ENCODE data around the gene ROBO4. TPM values are rescaled to one million over a fixed set of nuclear protein-coding genes. Genes with fewer than 3 reads are reported as not detected.

The ROBO4 gene
- not detected for total RNA-seq
- polyA plus RNA-seq, result not detected

DNA sequence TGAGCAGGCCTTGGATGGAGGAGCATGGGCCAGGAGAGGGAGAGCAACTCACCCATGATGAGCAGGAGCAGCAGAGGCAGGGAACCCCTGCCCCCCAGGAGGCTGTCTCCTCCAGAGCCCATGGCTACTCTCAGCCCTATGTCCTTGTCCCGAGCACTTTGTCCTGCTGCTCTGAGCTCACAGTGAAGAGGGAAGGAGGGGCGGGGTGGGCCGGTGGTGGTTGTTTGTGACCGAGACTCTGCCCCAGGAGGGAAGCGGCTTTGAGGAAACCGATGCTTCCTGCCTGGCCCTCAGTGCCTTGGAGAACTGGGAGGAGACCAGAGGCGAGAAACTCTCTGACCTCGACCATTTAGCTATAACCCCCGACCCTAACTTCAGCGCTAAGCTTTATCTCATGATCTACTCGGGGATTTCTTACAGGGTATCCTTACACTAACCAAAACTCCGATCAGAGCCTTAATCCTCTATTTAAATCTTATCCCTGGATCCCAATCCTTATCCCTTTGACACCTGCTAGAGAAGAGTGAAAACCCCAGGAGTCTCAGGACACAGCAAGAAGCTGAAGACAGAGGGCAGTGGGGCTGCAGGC lies at the start of gene ROBO4:
Gene ROBO4, minus strand, starts transcription at position 192 of the 589 bp plus-strand sequence. Its CDS starts 70 bp downstream, at position 122.
- Mint-ChIP-seq H3K27ac (peak within 1 kb of the TSS in 2 of 8 donors; percentile 12 to 39), H3K4me3 (no peak within 1 kb of the TSS), H3K9me3 (no peaks in the 10 kb centered on the region), H3K36me3 (no peaks in the 10 kb centered on the region), H3K4me1 (peaks cover 0 to 4% (median 0%) of the 10 kb centered on the region in 3 donors), H3K27me3 (peaks cover 15 to 32% of the 10 kb centered on the region in 2 donors)
- H3K27me3 ChIP-seq (ENCODE audit: insufficient read depth, low read length, poor library complexity, severe bottlenecking), result no peaks in the 10 kb centered on the region
- H3K27ac ChIP-seq (ENCODE audit: low read depth, low read length), result no peak within 1 kb of the TSS
- no peaks in the 10 kb centered on the region for H3K9me3 ChIP-seq (ENCODE audit: low read length)
- no peak for DNase-seq
- H3K4me1 ChIP-seq (ENCODE audit: insufficient read depth, low read length), result no peaks in the 10 kb centered on the region
- no peak within 1 kb of the TSS for H3K4me3 ChIP-seq (ENCODE audit: low read length)
- no peaks in the 10 kb centered on the region for H3K36me3 ChIP-seq (ENCODE audit: insufficient read depth, low read length)
- POLR2A ChIA-PET, result interaction anchor here (0.5 kb wide), 1 partner anchor 125 kb away, joined by 5 read pairs; no protein-coding TSS in a partner anchor
- CTCF ChIA-PET, result interaction anchor here (0.8 to 1.2 kb wide), 2 partner anchors 10 to 21 kb away, joined by 3 read pairs; no protein-coding TSS in a partner anchor

GRCh38 chr11:124946735-124947141 lies 49.1 kb upstream of the ROBO4 start:
- no peaks in the 10 kb centered on the region for H3K27me3 Mint-ChIP-seq
- no peak for DNase-seq
- Histone ChIP-seq H3K27ac (ENCODE audit: low read depth, low read length) (no peak overlapping the region), H3K36me3 (ENCODE audit: insufficient read depth, low read length) (no peaks in the 10 kb centered on the region), H3K4me1 (ENCODE audit: insufficient read depth, low read length) (peaks cover 42% of the 10 kb centered on the region), H3K4me3 (ENCODE audit: low read length) (no peak overlapping the region), H3K9me3 (ENCODE audit: low read length) (no peaks in the 10 kb centered on the region), H3K27me3 (ENCODE audit: insufficient read depth, low read length, poor library complexity, severe bottlenecking) (no peaks in the 10 kb centered on the region)
- H3K36me3 Mint-ChIP-seq, result peaks cover 0 to 18% (median 2%) of the 10 kb centered on the region in 3 donors
- ChIA-PET CTCF (no interaction called here), POLR2A (no interaction called here)
- H3K27ac Mint-ChIP-seq, result no peak overlapping the region
- H3K4me1 Mint-ChIP-seq, result peaks cover 12 to 20% (median 16%) of the 10 kb centered on the region in 3 donors
- H3K4me3 Mint-ChIP-seq, result no peak overlapping the region
- peaks cover 4 to 16% (median 7%) of the 10 kb centered on the region in 5 donors for H3K9me3 Mint-ChIP-seq

- Histone ChIP-seq H3K4me1 (ENCODE audit: insufficient read depth, low read length) (peaks cover 33% of the 10 kb centered on the region), H3K27ac (ENCODE audit: low read depth, low read length) (no peak overlapping the region), H3K4me3 (ENCODE audit: low read length) (no peak overlapping the region), H3K9me3 (ENCODE audit: low read length) (no peaks in the 10 kb centered on the region), H3K27me3 (ENCODE audit: insufficient read depth, low read length, poor library complexity, severe bottlenecking) (no peaks in the 10 kb centered on the region), H3K36me3 (ENCODE audit: insufficient read depth, low read length) (no peaks in the 10 kb centered on the region)
- H3K27ac Mint-ChIP-seq, result no peak overlapping the region
- ChIA-PET POLR2A (no interaction called here), CTCF (interaction anchor here (1.1 kb wide), 1 partner anchor 53 kb away, joined by 3 read pairs; no protein-coding TSS in a partner anchor)
- H3K4me3 Mint-ChIP-seq, result no peak overlapping the region
- peaks cover 4 to 16% (median 7%) of the 10 kb centered on the region in 5 donors for H3K9me3 Mint-ChIP-seq
- H3K36me3 Mint-ChIP-seq, result peaks cover 0 to 18% (median 2%) of the 10 kb centered on the region in 3 donors
- DNase-seq, result no peak
- no peaks in the 10 kb centered on the region for H3K27me3 Mint-ChIP-seq
- peaks cover 12 to 20% (median 16%) of the 10 kb centered on the region in 3 donors for H3K4me1 Mint-ChIP-seq
Observed at GRCh38 chr11:124945826-124946225, 48.2 kb upstream of the ROBO4 start.

GRCh38 chr11:124944565-124944964 lies 46.9 kb upstream of the ROBO4 start:
- H3K27me3 Mint-ChIP-seq, result peaks cover 0 to 3% of the 10 kb centered on the region in 2 donors
- no peak overlapping the region for H3K27ac ChIP-seq (ENCODE audit: low read depth, low read length)
- peak overlapping the region in 1 of 8 donors; percentile 44 for H3K27ac Mint-ChIP-seq
- DNase-seq, result no peak
- POLR2A ChIA-PET, result interaction anchor here (0.6 to 1.1 kb wide), 2 partner anchors 9 to 168 kb away, joined by 3 read pairs; no protein-coding TSS in a partner anchor
- peaks cover 20% of the 10 kb centered on the region for H3K4me1 ChIP-seq (ENCODE audit: insufficient read depth, low read length)
- no peak overlapping the region for H3K4me3 ChIP-seq (ENCODE audit: low read length)
- CTCF ChIA-PET, result interaction anchor here (1.4 kb wide), 1 partner anchor 68 kb away, joined by 6 read pairs; no protein-coding TSS in a partner anchor
- H3K4me3 Mint-ChIP-seq, result no peak overlapping the region
- H3K9me3 ChIP-seq (ENCODE audit: low read length), result no peaks in the 10 kb centered on the region
- H3K36me3 Mint-ChIP-seq, result peaks cover 0 to 18% (median 2%) of the 10 kb centered on the region in 3 donors
- no peaks in the 10 kb centered on the region for H3K36me3 ChIP-seq (ENCODE audit: insufficient read depth, low read length)
- H3K27me3 ChIP-seq (ENCODE audit: insufficient read depth, low read length, poor library complexity, severe bottlenecking), result no peaks in the 10 kb centered on the region
- H3K4me1 Mint-ChIP-seq, result peaks cover 12 to 20% (median 15%) of the 10 kb centered on the region in 3 donors
- peaks cover 2 to 16% (median 7%) of the 10 kb centered on the region in 5 donors for H3K9me3 Mint-ChIP-seq

DNA sequence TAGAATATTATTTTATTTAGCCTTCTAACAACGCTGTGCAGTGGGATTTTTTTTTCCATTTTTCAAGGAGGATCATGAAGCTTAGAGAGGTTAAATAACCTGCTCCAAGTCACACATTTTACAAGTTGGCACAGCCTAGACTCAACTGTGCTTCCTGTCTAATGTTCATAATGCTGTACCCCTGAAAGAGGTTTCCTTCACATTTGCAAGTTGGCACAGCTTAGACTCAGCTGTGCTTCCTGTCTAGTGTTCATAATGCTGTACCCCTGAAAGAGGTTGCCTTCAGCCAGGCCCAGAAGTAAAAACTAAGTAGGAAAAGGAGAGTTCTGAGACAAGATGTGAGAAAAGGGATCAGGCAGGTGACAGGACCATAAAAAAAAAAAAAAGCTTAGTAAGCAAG lies 46.1 kb upstream of the ROBO4 start:
- H3K4me1 ChIP-seq (ENCODE audit: insufficient read depth, low read length), result peaks cover 15% of the 10 kb centered on the region
- H3K9me3 ChIP-seq (ENCODE audit: low read length), result no peaks in the 10 kb centered on the region
- H3K27me3 ChIP-seq (ENCODE audit: insufficient read depth, low read length, poor library complexity, severe bottlenecking), result no peaks in the 10 kb centered on the region
- Mint-ChIP-seq H3K4me3 (no peak overlapping the region), H3K9me3 (peaks cover 2 to 11% (median 6%) of the 10 kb centered on the region in 5 donors), H3K36me3 (peaks cover 0 to 17% (median 2%) of the 10 kb centered on the region in 3 donors), H3K4me1 (peaks cover 9 to 16% (median 12%) of the 10 kb centered on the region in 3 donors), H3K27ac (peak overlapping the region; percentile 1 to 89 (median 56)), H3K27me3 (peaks cover under 1 to 7% of the 10 kb centered on the region in 2 donors)
- H3K4me3 ChIP-seq (ENCODE audit: low read length), result no peak overlapping the region
- ChIA-PET CTCF (interaction anchor here (1.4 kb wide), 1 partner anchor 67 kb away, joined by 6 read pairs; no protein-coding TSS in a partner anchor), POLR2A (interaction anchor here (0.6 to 1.1 kb wide), 2 partner anchors 10 to 169 kb away, joined by 3 read pairs; no protein-coding TSS in a partner anchor)
- no peaks in the 10 kb centered on the region for H3K36me3 ChIP-seq (ENCODE audit: insufficient read depth, low read length)
- H3K27ac ChIP-seq (ENCODE audit: low read depth, low read length), result no peak overlapping the region
- DNase-seq, result no peak

- H3K27me3 ChIP-seq (ENCODE audit: insufficient read depth, low read length, poor library complexity, severe bottlenecking), result no peaks in the 10 kb centered on the region
- Mint-ChIP-seq H3K4me3 (no peak overlapping the region), H3K27me3 (peaks cover 3 to 11% of the 10 kb centered on the region in 2 donors), H3K9me3 (peaks cover 0 to 6% (median 1%) of the 10 kb centered on the region in 5 donors), H3K4me1 (peaks cover 7 to 12% (median 12%) of the 10 kb centered on the region in 3 donors), H3K36me3 (peaks cover 0 to 12% (median 0%) of the 10 kb centered on the region in 3 donors), H3K27ac (peak overlapping the region in 4 of 8 donors; percentile 30 to 89 (median 84))
- ChIA-PET POLR2A (interaction anchor here (1.1 kb wide), 1 partner anchor 10 kb away, joined by 3 read pairs; no protein-coding TSS in a partner anchor), CTCF (interaction anchor here (1.4 kb wide), 1 partner anchor 67 kb away, joined by 6 read pairs; no protein-coding TSS in a partner anchor)
- no peaks in the 10 kb centered on the region for H3K36me3 ChIP-seq (ENCODE audit: insufficient read depth, low read length)
- H3K4me1 ChIP-seq (ENCODE audit: insufficient read depth, low read length), result peaks cover 15% of the 10 kb centered on the region
- H3K27ac ChIP-seq (ENCODE audit: low read depth, low read length), result no peak overlapping the region
- no peak overlapping the region for H3K4me3 ChIP-seq (ENCODE audit: low read length)
- no peak for DNase-seq
- no peaks in the 10 kb centered on the region for H3K9me3 ChIP-seq (ENCODE audit: low read length)
Observed at GRCh38 chr11:124943254-124943616, 45.6 kb upstream of the ROBO4 start.

- H3K36me3 Mint-ChIP-seq, result peaks cover 0 to 7% (median 0%) of the 10 kb centered on the region in 3 donors
- H3K27me3 Mint-ChIP-seq, result peaks cover 3 to 11% of the 10 kb centered on the region in 2 donors
- Histone ChIP-seq H3K9me3 (ENCODE audit: low read length) (no peaks in the 10 kb centered on the region), H3K36me3 (ENCODE audit: insufficient read depth, low read length) (no peaks in the 10 kb centered on the region), H3K27me3 (ENCODE audit: insufficient read depth, low read length, poor library complexity, severe bottlenecking) (no peaks in the 10 kb centered on the region), H3K4me1 (ENCODE audit: insufficient read depth, low read length) (peaks cover 15% of the 10 kb centered on the region), H3K4me3 (ENCODE audit: low read length) (no peak overlapping the region), H3K27ac (ENCODE audit: low read depth, low read length) (no peak overlapping the region)
- H3K27ac Mint-ChIP-seq, result peak overlapping the region in 4 of 8 donors; percentile 21 to 79 (median 58)
- CTCF ChIA-PET, result interaction anchor here (1.4 kb wide), 1 partner anchor 66 kb away, joined by 6 read pairs; no protein-coding TSS in a partner anchor
- H3K4me1 Mint-ChIP-seq, result peaks cover 7 to 12% (median 10%) of the 10 kb centered on the region in 3 donors
- DNase-seq, result no peak
- H3K4me3 Mint-ChIP-seq, result peak overlapping the region in 1 of 7 donors; percentile 54
- H3K9me3 Mint-ChIP-seq, result no peaks in the 10 kb centered on the region
- POLR2A ChIA-PET, result no interaction called here
Observed at GRCh38 chr11:124942466-124943253, 45.0 kb upstream of the ROBO4 start.
